ENCODE measurements around the gene ACSS2.
"Not testable (repeated sequence)": the region's sequence is repeated elsewhere in the genome, so short reads cannot be mapped to it uniquely, and the experiment has no call there.

The ACSS2 gene

GRCh38 chr20:34875642-34876405 is 588 bp upstream of the ACSS2 start:
- peak; percentile 94 for DNase-seq

- DNase-seq: no peak
Observed at GRCh38 chr20:34880215-34880850, 3.9 kb downstream of the ACSS2 start.

- not testable (repeated sequence) for DNase-seq
Observed at GRCh38 chr20:34880971-34881370, 4.6 kb downstream of the ACSS2 start.

GRCh38 chr20:34881689-34882088 is 5.3 kb downstream of the ACSS2 start:
- DNase-seq: no peak

- DNase-seq: no peak
Observed at GRCh38 chr20:34883087-34883688, 6.8 kb downstream of the ACSS2 start.

GRCh38 chr20:34883809-34884208 is 7.4 kb downstream of the ACSS2 start:
- DNase-seq: no peak

GRCh38 chr20:34884260-34884659 is 7.8 kb downstream of the ACSS2 start:
- DNase-seq: no peak

- no peak for DNase-seq
Observed at GRCh38 chr20:34886122-34886521, 9.7 kb downstream of the ACSS2 start.

- no peak for DNase-seq
Observed at GRCh38 chr20:34887023-34887422, 10.6 kb downstream of the ACSS2 start.

GRCh38 chr20:34888468-34888867 is 12.1 kb downstream of the ACSS2 start:
- no peak for DNase-seq

- peak; percentile 88 for DNase-seq
Observed at GRCh38 chr20:34891166-34892062, 15.0 kb downstream of the ACSS2 start.

- DNase-seq: peak; percentile 31
Observed at GRCh38 chr20:34892671-34893070, 16.3 kb downstream of the ACSS2 start.

GRCh38 chr20:34894723-34895122 is 18.3 kb downstream of the ACSS2 start:
- DNase-seq: no peak

- DNase-seq: no peak
Observed at GRCh38 chr20:34895465-34895864, 19.1 kb downstream of the ACSS2 start.

- no peak for DNase-seq
Observed at GRCh38 chr20:34896086-34896621, 19.7 kb downstream of the ACSS2 start.

GRCh38 chr20:34898129-34898528 is 21.7 kb downstream of the ACSS2 start:
- DNase-seq: not testable (repeated sequence)

- not testable (repeated sequence) for DNase-seq
Observed at GRCh38 chr20:34898731-34899130, 22.3 kb downstream of the ACSS2 start.

- DNase-seq: peak; percentile 72
Observed at GRCh38 chr20:34904202-34904621, 27.8 kb downstream of the ACSS2 start.

- no peak for DNase-seq
Observed at GRCh38 chr20:34907616-34908469, 31.4 kb downstream of the ACSS2 start.

GRCh38 chr20:34915131-34915530 is 38.7 kb downstream of the ACSS2 start:
- no peak for DNase-seq

- no peak for DNase-seq
Observed at GRCh38 chr20:34915749-34916455, 39.5 kb downstream of the ACSS2 start.

All from MV-4-11 (cell line).